Neutrophil (primary cell): ENCODE results near the gene SLC2A4RG.

Experiments
- H3K27ac ChIP-seq: fragments of 200-600 bp; sonication (generic); 2 replicates; pipeline ENCODE4 v1.5.1; 2016; ENCODE audit warnings: mild to moderate bottlenecking, moderate library complexity
- H3K27me3 ChIP-seq: fragments of 200-600 bp; sonication (generic); 2 replicates; pipeline ENCODE4 v1.6.0; 2016; ENCODE audit warnings: mild to moderate bottlenecking
- H3K36me3 ChIP-seq: fragments of 200-600 bp; sonication (generic); 2 replicates; pipeline ENCODE4 v1.5.1; 2017
- H3K4me1 ChIP-seq, 2 experiments: fragments of 200-600 bp in 1 of 2; sonication (generic) in 1 of 2; 1 replicate in 1 of 2; 2 replicates in 1 of 2; pipeline versions ENCODE4 v1.5.1 to v1.6.1; 2013 to 2016; ENCODE audit warnings: low read depth in 1 of 2, low read length in 1 of 2, mild to moderate bottlenecking in 1 of 2, moderate library complexity in 1 of 2; ENCODE audit not compliant: control insufficient read depth in 1 of 2, insufficient read depth in 1 of 2
- H3K4me3 ChIP-seq, 2 experiments: fragments of 200-600 bp in 1 of 2; sonication (generic) in 1 of 2; 1 replicate in 1 of 2; 2 replicates in 1 of 2; pipeline ENCODE4 v1.5.1; 2013 to 2016; ENCODE audit warnings: low read depth in 1 of 2, low read length in 1 of 2, mild to moderate bottlenecking in 1 of 2, moderate library complexity in 1 of 2
- H3K9me3 ChIP-seq: fragments of 200-600 bp; sonication (generic); 2 replicates; pipeline ENCODE4 v1.5.1; 2016
- CTCF ChIP-seq: fragments of 200-600 bp; sonication (generic); IDR thresholded peaks from 2 replicates; pipeline ENCODE4 v1.5.1; 2016; ENCODE audit warnings: antibody characterized with exemption

SLC2A4RG gene

GRCh38 chr20:63789836-63790571, 50.4 kb downstream of the SLC2A4RG start:
- no peaks in the 10 kb centered on the region for H3K9me3 ChIP-seq
- H3K4me1 ChIP-seq, result peaks cover 0 to 3% of the 10 kb centered on the region in 2 experiments
- TF ChIP-seq CTCF, result no peak
- peaks cover 11% of the 10 kb centered on the region for H3K27me3 ChIP-seq
- no peak overlapping the region for H3K4me3 ChIP-seq
- H3K36me3 ChIP-seq, result no peaks in the 10 kb centered on the region
- H3K27ac ChIP-seq, result no peak overlapping the region

- H3K27ac ChIP-seq, result no peak overlapping the region
- H3K27me3 ChIP-seq, result peaks cover 17% of the 10 kb centered on the region
- H3K4me1 ChIP-seq, result peaks cover 0 to 3% of the 10 kb centered on the region in 2 experiments
- no peaks in the 10 kb centered on the region for H3K36me3 ChIP-seq
- no peak for TF ChIP-seq CTCF
- no peak overlapping the region for H3K4me3 ChIP-seq
- H3K9me3 ChIP-seq, result no peaks in the 10 kb centered on the region
Observed at GRCh38 chr20:63790572-63791168, 51.1 kb downstream of the SLC2A4RG start.

GRCh38 chr20:63791497-63792156, 52.1 kb downstream of the SLC2A4RG start:
- Histone ChIP-seq H3K27ac (no peak overlapping the region), H3K36me3 (no peaks in the 10 kb centered on the region), H3K4me1 (no peaks in the 10 kb centered on the region), H3K27me3 (peaks cover 22% of the 10 kb centered on the region), H3K9me3 (no peaks in the 10 kb centered on the region), H3K4me3 (no peak overlapping the region)
- TF ChIP-seq CTCF, result no peak

- Histone ChIP-seq H3K27me3 (peaks cover 22% of the 10 kb centered on the region), H3K4me1 (no peaks in the 10 kb centered on the region), H3K9me3 (no peaks in the 10 kb centered on the region), H3K36me3 (no peaks in the 10 kb centered on the region), H3K27ac (no peak overlapping the region), H3K4me3 (no peak overlapping the region)
- TF ChIP-seq CTCF, result no peak
Observed at GRCh38 chr20:63792866-63793265, 53.3 kb downstream of the SLC2A4RG start.
